Sciatic nerve (tissue), 1 donor: Measurements from ENCODE around the gene SNAPC4. TPM values are rescaled to one million over a fixed set of nuclear protein-coding genes. Genes with fewer than 3 reads are reported as not detected.

Experiments
- total RNA-seq: library from RNA; stranded (reverse); fragmentation: NEBNext Ultra II Directional; extraction: Animal tissue kit (Norgen Biotek cat#: 25700); gene quantifications from one replicate; pipeline ENCODE4 v1.2.1, GENCODE V29; 2021
- donor health status: DM: no; HTN: no; CAD: no.

SNAPC4 gene
- total RNA-seq, 1 donor from 2014 or later: 9.9 TPM

Other genes with a start within 250 kb of the SNAPC4 start
- gene LHX3, start 195.0 kb downstream of the SNAPC4 start, total RNA-seq: not detected
- gene QSOX2, start 154.4 kb downstream of the SNAPC4 start, total RNA-seq: 7.5 TPM
- gene CCDC187, start 96.1 kb downstream of the SNAPC4 start, total RNA-seq: 0.13 TPM
- gene GPSM1, start 72.6 kb downstream of the SNAPC4 start, total RNA-seq: 43.7 TPM
- 24.6 TPM for gene DNLZ, start 36.4 kb downstream of the SNAPC4 start, total RNA-seq
- gene CARD9, start 26.5 kb downstream of the SNAPC4 start, total RNA-seq: 4.0 TPM
- gene ENTR1, start 10.4 kb upstream of the SNAPC4 start, total RNA-seq: 39.7 TPM
- gene PMPCA, start 10.5 kb upstream of the SNAPC4 start, total RNA-seq: 38.9 TPM
- gene INPP5E, start 39.7 kb upstream of the SNAPC4 start, total RNA-seq: 18.0 TPM
- gene SEC16A, start 82.9 kb upstream of the SNAPC4 start, total RNA-seq: 52.2 TPM
- 84.2 TPM for gene NOTCH1, start 145.9 kb upstream of the SNAPC4 start, total RNA-seq